Stimulated activated CD8-positive, alpha-beta memory T cell treated with anti-CD3 and anti-CD28 coated beads, Interleukin-2, amount 100 ng/mL, for 48 hours (primary cell): ENCODE results near the gene GRAMD4.

Experiments used
- DNase-seq, 2 donors: peaks; one replicate each; pipeline ENCODE4 v3.0.0-alpha.2; 2020; ENCODE audit warnings: low read depth in 2 of 2

The GRAMD4 gene

DNA sequence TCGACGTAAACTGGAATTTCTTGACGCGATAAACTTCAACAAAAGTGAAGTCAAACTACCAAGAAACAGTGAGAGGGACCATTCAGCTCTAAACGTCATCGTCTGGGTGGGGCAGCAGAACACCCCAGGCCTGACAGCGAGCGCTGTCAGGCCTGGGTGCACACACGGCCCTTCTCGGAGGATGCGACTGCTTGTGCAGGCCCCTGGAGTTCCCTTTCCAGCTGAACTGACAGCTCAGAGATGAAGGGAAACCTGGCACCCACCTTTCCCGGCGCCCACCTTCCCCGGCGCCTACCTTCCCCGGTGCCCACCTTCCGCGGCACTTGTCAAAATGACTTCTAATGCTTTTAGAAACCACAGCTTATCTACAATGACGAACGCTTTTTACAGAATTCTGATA lies 70.0 kb downstream of the GRAMD4 start:
- no peak for DNase-seq

DNA sequence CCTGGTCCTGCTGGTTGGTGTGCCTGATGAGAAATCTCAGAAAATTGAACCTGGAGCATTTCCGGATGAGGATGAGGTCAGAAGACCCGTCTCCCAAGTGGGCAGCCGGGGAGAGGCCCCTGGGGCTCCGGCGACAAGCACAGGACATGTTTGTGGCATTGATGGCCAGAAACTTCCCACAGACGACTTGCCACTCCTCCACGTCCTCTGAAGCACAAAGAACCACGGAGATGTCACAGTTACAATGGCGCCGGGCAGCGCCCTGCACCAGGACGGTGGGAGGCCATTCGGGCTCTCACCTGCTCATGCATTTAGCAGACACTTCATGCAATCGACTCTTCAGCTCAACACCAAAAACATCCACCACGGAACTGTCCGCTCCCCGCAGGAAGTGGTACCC lies 71.4 kb downstream of the GRAMD4 start:
- no peak for DNase-seq

DNA sequence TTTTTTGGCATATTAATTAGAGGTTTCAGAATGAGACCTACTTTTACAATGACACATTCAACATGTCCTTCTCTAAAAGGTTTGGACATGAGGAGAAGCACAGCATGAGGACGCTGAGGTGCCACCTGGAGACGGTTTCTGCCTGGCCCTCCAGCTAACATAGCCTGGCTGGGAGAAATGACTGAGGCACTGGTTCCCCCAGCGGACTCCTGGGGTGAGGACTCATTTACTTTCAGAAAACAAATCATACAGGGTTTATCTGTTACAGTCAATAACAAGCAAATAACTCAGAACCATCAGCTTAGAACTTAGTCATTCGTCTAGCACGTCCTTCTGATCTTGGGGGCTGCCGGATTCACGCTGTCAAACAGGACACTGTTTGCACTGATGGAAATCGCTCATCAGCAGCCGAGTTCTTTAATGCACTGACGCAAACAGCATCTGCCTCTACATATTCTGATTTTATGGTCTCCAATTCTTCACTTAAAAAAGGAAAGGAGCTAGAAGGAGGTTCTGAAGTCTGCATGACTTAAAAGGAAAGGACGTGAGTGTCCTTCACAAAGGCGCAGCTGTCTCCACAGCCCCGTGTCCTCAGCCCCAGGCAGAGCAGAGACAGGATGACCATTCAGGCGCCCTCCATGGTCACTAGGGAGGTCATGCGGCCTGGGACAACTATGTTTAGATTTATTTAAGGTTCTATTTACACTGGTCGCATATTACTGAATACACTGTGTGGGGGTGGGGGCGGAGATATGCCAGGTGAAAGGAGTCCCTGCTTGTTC lies 73.6 kb downstream of the GRAMD4 start:
- DNase-seq = no peak

DNA sequence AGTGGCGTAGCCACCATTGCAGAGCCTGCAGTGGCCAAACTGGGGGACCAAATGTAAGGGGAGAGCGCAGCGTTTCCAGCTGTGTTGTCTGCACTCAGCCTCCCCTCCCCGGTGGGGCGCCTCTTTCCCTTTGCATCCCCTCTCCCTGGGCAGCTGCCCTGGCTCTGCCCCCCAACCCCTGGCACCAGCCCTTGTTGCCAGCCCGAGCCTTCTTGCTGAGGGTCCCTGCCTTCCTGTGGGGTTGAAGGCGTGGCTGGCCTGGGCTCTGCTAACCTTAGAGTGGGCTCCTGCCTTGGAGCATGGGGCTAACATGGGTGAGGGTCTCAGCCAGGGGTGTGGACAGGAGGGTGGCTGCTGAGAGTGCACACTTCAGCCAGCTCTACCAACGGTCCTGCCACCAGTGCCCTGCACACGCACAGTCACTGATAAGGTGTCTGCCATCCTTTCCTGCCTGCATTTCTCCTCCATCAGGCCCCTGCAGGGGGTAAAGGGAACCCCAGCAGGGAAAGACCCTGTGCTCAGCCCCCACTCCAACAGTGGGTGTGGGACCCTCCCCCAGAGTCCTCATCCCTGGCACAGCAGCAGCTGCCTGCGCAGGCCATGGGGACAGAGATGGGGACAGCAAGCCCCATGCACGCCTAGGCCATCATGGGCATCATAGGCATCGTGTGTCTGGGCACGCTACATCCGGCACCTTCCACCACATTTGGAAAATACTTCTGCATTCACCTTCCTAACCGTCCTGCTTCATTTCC lies 74.4 kb downstream of the GRAMD4 start:
- DNase-seq = no peak

DNA sequence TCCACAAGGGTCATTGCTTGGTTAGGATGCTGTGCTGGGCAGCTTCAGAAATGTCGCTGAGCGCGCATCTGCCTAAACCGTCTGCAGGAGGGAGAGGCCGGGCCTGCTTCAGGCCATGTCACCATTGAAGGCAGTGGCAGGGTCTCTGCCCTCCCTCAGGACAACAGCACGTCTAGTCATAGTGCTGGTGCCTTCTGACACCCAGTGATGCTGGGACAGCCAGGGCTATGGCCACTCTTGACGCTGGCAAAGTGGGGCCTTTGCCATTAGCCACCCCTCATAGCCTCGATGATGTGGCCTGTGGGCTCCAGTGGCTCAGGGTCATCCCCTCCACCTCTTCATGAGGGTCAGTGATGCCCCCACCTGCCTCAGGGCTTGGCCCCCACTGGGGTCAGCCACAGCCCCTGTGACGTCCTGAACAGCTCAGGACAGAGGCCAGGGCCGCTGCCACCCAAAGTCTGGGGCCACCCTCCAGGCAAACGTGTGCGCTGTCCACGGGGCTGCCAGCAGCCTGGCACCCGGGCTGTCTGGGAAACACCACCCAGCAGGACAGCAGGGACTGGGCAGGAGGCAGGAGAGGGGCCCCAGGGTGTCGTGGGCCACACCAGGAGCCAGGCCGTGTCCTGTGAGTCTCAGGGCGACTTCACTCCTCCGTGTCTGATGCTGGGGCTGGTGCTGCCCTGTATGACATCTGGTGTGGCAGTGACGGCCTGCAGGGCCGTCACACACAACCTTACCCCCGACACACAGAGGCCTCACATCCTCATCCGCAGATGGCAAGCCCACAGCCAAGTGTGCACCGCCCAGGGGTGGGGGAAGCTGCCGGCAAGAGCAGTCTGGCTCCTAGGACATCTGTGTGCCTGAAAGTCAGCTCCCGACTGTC lies 75.4 kb downstream of the GRAMD4 start:
- no peak for DNase-seq

DNA sequence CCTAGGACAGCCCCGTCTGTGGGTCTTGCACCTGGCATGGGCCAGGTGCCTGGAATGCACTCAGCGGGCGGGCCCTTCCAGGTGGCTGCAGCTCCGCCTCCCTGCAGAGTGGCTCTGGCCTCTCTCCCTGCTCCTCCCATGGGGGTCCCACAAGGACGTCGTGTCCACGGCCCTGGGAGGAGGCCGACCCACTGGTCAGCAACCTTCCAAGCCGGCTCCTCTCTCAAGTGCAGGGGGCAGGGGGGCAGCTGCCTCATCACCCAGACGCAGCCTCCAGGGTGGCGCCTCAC lies 76.0 kb downstream of the GRAMD4 start:
- DNase-seq = no peak

DNA sequence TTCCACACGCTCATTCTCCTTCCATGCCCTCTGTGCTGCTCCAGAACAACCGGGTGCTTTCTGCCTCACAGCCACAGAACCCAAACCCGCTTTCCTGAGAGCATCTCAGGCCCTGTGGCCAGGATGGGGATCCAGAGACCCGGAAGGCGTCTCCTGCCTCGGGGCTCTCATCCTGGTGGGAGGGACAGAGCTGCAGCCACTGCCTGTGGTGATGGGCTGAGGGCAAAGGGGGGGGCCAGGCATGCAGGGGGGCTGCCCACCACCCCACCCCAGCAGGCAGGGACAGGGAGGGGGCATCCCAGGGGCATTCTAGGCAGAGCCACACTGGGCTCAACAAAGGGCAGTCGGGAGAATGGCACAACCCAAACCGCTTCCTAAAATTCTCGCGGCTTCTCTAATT lies 76.4 kb downstream of the GRAMD4 start:
- DNase-seq = no peak

DNA sequence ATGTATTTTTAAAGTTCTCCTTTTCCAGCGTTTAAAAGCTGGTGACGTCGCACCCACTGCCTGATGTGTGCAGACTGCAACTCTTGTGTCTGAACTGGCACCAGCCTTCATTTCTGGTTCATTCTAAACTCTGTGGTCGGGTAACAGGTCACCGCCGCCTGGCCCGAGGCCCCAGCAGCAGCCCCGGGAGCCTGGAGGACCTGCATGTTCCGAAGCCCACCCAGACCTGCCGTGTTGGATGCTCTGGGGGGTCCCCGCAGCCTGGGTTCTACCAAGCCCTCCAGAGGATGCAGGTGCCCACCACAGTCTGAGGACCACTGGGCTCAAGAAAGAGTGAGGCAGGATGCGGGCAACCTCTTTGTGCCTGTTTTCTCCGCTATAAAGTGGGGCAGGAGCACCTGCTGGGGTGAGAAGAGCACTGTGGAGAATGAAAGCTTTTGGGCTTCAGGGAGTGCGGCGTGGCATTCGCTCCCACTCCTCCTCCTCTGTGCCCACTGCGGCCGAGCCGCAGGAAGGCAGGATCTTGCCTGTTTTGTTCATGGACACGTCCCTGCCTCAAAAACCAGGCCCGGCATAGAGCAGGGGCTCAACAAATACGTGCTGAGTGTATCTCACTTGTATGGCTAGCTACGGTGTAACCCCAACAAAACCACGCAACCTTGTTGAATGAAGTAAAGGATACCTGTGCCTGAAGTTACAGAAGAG lies 77.8 kb downstream of the GRAMD4 start:
- no peak for DNase-seq

DNA sequence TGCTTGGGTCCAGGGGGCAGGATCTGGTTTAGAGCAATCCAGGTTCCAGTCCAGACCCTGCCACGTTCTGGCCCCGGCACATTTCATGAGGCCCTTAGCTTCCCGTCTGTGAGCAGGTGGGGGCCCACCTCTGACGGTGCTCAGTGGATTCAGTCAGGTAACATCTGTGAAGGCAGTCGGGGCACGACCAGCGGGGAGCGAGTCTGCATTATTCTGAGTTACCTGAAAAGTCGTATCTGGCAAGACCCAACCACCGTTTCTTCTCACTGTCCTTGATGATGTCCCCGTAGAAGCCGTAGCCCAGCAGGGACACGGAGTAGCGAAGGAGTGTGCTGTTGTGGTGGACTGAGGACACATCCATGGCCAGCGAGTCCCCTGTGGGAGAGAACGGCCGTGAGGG lies 78.9 kb downstream of the GRAMD4 start:
- DNase-seq = no peak

DNA sequence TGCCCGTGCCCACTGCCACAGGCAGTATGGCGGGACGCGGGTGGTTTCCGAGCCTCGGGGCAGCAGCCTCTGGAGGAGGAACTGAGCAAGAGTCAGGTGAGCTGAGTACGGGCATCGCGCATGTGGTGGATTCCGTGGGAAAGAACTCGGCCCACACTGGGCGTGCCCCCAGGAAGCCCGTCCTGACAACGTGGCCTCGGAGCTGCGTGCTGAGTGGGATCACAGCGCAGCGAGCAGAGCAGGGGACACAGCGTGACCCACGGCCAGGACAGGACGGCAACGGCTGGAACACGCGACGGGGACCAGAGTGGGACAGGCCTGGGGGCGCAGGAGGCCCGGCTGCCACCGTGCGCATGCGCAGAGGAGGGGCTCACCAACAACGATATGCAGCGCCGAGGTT lies 81.1 kb downstream of the GRAMD4 start:
- no peak for DNase-seq

DNA sequence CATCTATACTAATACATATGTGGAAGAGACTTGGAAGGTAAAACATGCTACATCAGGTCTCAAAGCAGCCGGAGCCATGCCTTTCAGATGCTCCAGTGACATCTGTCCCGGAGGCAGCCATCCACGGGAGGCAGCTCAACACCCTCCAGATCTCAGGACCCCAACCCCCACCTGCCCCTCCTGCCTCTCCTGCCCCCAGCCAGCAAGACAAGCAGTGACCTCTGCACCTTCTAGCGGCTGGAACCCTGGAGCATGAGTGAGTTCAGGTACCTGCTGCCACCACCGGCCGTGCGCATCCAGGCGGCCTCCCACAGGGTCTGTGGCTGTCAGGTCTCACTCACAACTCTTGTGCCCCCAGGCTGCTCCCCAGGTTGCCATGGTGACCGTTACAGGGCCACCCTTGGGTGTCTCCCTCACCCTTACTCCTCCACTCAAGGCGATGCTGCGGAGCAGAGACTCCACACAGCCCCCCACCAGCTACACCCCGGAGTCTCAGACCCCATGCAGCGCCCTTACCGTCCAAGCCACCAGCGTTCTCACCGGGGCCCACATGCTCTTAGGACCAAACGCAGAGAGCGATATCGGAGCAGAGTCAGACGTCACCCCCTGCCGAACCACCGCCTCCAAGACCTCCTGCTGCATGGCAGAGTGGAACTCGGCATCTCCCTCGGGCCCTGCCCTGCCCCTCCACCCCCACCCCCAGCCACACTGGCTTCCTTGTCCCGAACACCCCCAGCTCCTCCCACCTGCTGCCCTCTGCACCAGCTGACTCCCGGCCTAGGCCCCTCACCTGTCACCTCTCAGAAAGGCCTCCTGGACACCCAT lies 83.2 kb downstream of the GRAMD4 start:
- no peak for DNase-seq

DNA sequence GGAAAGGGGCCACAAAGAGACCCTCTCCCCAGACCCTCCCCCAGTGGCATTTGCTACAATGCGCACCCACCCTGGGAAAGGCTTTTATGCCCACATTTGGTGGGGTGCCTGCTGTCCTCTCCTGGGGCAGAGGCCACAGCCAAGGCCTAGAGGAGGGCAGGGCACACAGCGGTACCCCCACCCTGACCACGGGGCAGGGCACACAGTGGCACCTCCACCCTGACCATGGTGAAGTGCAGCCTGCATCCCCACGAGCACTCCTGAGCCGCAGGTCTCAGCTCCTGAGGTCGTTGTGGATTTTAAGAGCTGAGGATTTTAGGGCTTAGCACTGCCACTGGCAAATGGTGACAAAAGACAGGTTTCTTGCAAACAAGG lies 83.8 kb downstream of the GRAMD4 start:
- DNase-seq = no peak

DNA sequence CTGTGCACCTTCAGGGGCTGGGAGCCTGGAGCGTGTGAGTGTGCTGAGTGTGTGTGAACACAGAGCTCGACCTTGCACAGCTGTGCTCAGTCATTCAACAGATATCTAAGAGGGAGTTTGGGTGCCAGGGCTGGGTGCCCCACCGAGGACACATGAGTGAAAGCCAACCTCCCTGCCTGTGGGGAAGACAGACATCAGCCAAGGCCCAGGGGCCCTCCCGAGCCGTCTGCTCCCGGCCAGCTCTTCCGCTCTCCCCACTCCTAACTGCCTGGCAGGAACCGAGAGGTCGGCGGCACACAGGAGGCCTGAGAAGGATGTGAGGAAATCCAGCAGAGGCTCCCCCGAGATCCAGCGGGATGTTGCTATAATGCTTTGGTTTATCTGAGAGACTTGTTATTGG lies 85.9 kb downstream of the GRAMD4 start:
- DNase-seq = no peak

DNA sequence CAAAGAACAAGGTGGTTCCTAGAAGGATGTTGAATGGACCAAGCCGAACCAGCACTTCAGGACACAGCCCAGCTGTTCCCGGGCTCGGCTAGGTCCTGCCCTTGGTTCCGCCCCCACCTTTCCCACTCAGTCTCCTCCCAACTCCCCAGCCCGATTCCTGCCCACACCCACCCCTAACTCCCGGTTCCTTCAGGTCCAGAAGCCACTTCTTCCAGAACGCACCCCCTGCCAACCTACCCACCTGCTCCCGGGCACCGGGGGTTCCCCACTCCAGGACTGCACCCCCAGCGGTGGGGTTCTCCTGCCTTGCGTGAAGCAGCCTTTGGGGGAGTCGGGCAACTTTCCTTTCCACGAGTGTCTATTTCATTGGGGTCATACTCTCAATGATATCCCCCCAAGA lies 87.1 kb downstream of the GRAMD4 start:
- no peak for DNase-seq

DNA sequence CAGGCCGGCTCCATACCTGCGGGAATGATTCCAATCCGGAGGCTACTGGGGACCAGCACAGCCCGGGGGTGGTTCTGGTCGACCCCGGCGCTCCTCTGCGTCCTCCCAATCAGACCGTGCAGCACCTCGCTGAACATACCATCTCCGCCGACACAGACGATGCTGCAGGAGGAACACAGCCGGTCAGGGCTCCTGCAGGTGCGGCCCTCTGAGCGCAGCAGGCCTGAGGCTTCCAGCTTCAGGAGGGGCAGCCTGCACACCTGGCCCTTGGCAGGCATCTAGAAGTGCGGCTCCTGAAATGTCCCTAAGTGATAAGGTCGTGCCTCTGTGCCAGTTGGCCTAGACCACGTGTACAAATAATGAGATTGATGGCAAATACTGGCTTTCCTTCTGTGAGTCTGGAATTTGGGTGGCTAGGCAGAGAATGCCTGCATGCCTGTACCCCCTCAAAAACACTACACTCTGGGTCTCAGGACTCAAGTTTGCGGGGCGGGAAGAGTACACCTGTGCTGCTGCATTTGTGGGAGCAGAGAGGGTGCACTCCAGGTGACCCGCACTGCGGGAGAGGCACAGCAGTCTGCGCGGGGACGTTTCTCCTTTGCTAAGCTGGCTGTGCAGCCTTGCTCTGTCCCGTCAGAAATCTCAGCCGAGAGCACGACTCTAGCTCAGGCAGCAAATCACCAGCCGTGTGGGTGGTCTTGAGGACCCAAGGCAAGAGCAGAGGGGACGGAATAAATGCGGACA lies 87.8 kb downstream of the GRAMD4 start:
- DNase-seq = no peak

DNA sequence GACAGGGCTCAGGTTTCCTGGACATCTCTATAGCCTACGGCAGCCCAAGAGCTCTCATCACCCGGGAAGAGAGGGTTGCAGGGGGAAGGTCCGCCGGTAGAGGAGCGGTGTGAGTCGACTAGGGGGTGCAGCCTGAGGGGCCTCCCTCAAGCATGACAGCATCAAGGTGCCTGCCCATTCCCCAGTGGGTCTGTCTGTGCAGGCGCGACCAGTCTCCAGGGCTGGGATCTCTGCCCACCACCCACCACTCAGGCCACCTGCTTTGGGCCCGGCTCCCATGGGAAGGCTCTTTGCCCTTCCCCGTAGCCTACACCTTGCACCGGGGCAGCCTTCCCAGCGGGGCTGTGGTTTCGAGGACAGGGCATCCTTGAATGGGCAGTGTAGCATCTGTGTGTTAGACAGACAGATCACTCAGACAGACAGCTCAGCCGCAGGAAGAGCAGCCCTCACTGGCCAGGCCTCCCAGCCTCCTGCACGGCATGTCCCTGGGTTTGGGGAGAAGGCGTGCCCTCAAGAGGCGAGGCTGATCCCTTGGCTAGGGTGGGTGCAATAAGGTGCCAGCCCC lies 88.7 kb downstream of the GRAMD4 start:
- DNase-seq = no peak

DNA sequence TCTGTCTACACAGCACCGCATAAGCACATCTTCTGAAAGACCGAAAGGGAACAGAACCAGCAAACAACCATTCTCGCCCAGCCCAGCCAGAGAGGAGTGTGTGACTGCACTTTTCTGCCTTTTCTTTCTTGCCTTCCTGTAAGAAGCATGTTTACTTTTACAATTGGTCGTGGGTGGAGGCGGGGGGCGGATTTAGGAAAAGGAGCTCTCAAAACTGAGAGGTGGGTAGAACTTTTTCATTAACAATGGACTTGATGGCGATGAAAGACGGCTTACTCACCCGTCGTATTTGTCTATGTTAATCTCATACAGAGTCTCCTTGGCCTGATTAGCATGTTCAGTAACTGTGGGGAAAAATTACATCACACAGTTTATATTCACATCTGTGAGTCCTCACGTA lies 90.6 kb downstream of the GRAMD4 start:
- DNase-seq = no peak

DNA sequence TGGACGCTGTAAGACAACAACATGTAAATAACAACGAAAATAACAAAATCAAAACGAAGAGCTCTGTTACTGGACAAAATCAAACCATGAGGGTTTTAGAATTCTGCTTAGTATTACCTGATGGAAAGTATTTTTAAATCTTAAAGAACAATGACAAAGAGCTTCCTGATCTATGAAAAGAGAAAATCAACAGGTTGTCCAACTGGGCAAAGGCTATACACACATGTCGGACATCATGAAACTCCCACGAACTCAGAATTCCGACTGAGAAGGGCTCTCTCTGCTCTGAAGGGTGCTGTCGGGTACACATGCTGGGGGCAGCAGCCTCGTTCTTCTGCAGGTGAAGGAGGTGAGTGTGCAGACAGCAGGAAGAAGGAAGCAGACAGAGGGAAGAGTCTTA lies 92.1 kb downstream of the GRAMD4 start:
- no peak for DNase-seq

DNA sequence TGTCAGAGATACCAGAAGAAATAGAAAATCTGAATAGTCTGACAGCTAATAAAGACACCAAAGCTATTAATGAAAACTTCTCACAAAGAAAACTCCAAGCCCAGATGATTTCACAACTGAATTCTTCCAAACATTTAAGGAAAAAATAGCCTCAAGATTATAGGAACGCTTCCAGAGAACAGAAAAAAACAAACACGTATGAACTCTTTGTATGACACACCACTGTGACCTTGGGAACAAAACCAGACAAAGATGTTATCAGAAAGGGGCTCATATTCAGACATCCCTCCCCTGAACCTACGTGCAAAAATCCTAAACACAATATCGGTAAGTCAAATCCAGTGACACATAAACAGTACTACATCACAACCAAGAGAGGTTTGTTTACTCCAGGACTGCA lies 94.4 kb downstream of the GRAMD4 start:
- DNase-seq = no peak

DNA sequence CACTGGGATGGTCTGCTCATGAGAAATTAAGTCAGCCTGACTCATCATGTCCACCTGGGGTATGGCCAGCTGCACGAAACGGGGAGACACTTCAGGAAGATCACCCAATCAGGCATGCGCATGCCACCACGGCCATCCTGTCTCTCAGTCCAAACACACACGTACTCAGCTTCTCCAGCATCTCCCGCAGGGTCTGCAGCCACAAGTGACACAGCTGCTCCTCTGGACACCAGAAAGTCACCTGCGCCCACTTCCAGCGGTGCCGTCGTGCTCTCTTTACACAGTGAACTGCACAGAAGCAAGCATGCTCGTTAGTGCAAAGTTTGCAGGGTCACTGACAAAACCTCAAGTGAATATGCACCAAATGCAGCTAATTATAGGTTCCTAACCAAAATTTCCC lies 99.7 kb downstream of the GRAMD4 start:
- DNase-seq = no peak
